GM10847 (cell line): ENCODE measurements around the gene ASB9.

Experiments
- POLR2A ChIP-seq: IDR thresholded peaks from 2 replicates; pipeline ENCODE4 v1.6.1; 2011; ENCODE audit not compliant: insufficient read length; ENCODE audit errors: extremely low read depth

Gene ASB9

DNA sequence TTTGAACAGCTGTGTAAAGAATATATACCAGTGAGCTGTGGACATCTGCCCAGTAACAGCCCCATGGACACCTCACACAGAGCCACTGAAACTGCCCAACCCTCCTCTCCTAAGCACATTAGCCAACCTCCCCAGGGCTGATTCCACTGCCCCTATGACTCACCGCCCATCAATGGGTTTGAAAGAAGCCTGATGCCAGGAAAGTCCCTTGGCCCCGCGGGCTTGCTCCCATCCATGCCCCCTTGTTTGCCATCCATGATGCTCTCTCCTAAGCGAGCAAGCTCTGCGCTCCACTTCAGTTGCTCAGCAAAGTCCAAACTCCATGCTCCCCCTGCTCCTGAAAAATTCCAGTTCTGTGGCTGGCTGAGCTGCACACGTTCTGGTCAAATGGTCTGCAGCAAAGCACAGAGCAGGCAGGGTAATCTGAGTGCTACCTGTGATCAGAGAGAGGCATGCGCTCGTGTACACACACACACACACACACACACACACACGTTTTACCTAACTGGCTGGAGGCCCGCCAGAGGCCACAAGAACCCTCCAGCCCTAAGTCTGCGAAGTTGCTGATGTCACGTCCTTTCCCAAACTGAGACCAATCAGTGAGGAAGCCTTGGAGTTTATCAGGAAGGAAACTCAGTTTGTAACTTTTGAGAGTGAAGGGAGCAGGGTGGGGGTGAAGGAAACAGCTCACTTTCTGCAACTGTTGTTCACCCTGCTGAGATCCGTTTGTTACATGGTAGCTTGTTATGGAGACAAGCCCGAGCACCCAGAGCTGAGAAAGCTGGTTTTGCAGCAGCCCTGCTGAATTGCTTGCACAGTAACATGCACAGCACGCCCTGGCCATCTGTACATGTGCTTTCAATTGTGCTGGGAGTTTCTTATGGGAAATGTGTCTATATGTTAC, at the start of gene ASB9:
Gene ASB9, minus strand, starts transcription at position 466 of the 904 bp plus-strand sequence. Its CDS starts 209 bp downstream, at position 257.
- TF ChIP-seq POLR2A = no peak

GRCh38 chrX:15319075-15319474, 49.2 kb upstream of the ASB9 start:
- TF ChIP-seq POLR2A = no peak

DNA sequence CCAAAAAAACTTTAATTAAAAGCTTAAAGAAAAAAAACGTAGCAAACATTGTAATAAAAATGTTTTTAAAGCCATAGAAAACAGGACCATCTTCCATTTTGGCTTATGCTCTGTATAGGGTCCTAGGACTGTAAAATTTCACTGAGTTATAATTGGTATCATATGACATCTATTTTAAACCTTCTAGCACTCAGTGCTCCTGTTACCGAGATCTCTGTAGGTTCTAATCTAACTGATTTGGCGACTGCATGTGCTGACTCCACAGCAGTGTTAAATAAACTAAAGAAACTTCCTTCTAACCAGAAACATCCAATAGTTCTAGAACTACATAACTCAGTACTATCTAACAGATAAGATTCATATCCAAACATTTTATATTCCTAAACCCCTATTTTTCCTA, 45.6 kb upstream of the ASB9 start, which contains the start of gene ASB11:
Gene ASB11, minus strand, starts transcription at position 132 of the 400 bp plus-strand sequence. Its CDS starts 35 bp downstream, at position 97.
- TF ChIP-seq POLR2A = no peak

- no peak for TF ChIP-seq POLR2A
These were observed 44.6 kb upstream of the ASB9 start for GRCh38 chrX:15314472-15314871.

GRCh38 chrX:15311119-15311518, 41.2 kb upstream of the ASB9 start:
- no peak for TF ChIP-seq POLR2A

DNA sequence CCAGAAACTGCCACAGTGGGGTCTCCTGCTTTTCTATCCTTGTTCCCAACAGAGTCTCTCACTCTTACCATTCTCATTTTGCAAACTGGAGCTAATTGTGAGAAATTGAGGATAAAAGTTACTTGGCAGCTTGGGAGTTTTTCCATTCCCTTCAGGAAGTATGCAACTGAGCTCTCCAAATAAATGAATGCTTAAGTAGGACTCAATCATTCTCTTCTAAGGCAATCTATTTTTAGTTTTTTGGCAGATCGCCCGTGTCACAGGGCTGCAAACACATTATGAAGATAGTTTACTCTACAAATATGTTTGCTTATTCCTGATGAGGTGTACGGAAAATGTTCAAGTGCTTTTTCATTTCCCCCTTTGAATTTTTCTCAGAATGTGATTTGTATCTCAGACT, 40.2 kb upstream of the ASB9 start:
- TF ChIP-seq POLR2A = no peak

- no peak for TF ChIP-seq POLR2A
These were observed 32.0 kb upstream of the ASB9 start for GRCh38 chrX:15301924-15302323.

- TF ChIP-seq POLR2A = no peak
These were observed 30.3 kb upstream of the ASB9 start for GRCh38 chrX:15299941-15300851.

- no peak for TF ChIP-seq POLR2A
These were observed 28.9 kb upstream of the ASB9 start for GRCh38 chrX:15298780-15299179.

GRCh38 chrX:15298201-15298600, 28.3 kb upstream of the ASB9 start:
- TF ChIP-seq POLR2A = no peak

DNA sequence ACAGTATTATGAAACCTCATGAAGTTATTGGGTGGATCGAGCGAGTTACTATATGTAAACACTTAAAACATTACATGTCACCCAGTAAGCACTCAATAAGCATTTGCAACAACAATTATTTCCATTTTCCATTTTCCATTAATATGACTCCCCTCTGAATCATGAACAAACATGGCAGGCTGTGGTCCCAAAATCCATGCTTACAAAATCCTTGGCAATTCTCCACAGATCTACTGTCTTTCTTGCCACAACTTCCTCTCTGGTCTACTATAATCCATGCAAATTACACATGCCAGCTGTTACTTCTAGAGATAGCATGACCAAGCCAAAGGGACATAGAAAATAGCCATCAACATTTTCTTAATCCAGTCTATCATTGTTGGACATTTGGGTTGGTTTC, 23.6 kb upstream of the ASB9 start:
- TF ChIP-seq POLR2A = no peak

GRCh38 chrX:15292861-15293260, 23.0 kb upstream of the ASB9 start:
- no peak for TF ChIP-seq POLR2A

DNA sequence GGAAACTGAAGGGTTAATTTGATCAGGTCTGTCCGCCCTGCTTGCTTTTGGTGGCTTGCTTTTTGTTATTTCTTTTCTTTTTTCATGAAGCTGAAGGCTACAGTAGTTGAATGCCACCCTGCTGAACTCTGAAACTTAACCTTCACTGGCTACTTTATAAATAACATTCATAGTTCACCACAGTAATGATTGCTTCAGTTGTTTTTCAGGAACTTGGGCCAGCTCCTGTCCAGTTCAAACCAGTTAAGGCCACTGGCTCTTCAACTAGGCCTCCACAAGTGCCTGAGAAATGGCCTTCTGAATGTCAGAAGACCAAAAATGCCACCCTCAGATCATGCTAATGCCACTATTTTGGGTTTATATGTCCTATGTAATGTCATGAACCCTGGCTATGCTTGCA, 7.7 kb upstream of the ASB9 start:
- no peak for TF ChIP-seq POLR2A

- TF ChIP-seq POLR2A = no peak
These were observed 5.1 kb upstream of the ASB9 start for GRCh38 chrX:15274946-15275345.

DNA sequence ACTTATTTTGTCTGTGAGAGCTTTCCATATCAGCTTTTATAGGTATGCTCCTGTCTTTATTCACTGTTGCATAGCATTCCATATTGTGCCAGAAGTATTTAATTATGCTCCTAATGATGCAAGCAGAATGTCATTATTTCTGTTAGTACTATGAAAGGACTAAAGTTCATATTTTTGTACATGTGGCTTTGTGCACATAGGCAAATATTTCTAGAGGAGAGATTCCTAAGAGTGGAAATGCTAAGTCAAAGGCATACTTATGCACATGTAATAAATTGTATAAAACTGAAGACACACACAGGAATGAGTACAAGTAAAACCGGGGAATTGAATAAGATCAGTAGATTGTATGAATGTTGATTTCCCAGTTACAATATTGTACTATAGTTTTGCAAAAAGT, 1.9 kb upstream of the ASB9 start:
- TF ChIP-seq POLR2A = no peak

- TF ChIP-seq POLR2A = no peak
These were observed 763 bp downstream of the ASB9 start for GRCh38 chrX:15269120-15269519.

DNA sequence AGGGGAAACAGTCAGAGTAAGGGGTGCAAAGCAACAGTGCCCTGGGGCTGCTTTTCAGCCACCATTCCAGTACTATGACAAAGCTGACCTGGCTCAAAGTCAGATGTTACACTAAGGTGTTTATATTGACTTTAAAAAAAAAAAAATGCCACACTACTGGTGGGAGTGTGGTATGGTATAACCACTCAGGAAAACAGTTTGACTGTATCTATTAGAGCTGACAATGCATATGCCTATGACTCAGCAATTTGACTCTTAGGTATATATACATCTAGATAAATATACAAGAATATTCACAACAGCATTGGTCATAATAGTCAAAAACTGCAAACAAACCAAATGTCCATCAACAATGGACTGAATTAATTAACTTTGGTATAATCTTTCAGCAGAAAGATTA, 15.0 kb downstream of the ASB9 start:
- TF ChIP-seq POLR2A = no peak
